HepG2 (cell line): ENCODE results near the gene DAD1. TPM values are rescaled to one million over a fixed set of nuclear protein-coding genes. Genes with fewer than 3 reads are reported as not detected.

Source experiments
- ASH2L ChIP-seq: fragments of 300-600, 200-600 bp; sonication (generic); IDR thresholded peaks from 2 replicates; pipeline ENCODE4 v1.7.0; 2017; ENCODE audit warnings: low read depth, mild to moderate bottlenecking, moderate library complexity, mixed read lengths, low read length; ENCODE audit not compliant: insufficient read length
- CEBPG ChIP-seq: IDR thresholded peaks from 2 replicates; pipeline ENCODE4 v1.6.1; 2016
- CHD2 ChIP-seq: IDR thresholded peaks from 2 replicates; pipeline ENCODE4 v1.6.1; 2011; ENCODE audit warnings: low read depth, low read length, improper control_type of control experiment
- E2F5 ChIP-seq: sonication (generic); formaldehyde crosslinking; conservative IDR thresholded peaks from 2 replicates; pipeline ENCODE4 v1.4.0; 2020; ENCODE audit warnings: missing genetic modification reagents
- FOXA3 ChIP-seq: IDR thresholded peaks from 2 replicates; pipeline ENCODE4 v1.6.1; 2016; ENCODE audit warnings: missing genetic modification reagents, missing compliant biosample characterization
- GFI1 ChIP-seq: sonication (generic); formaldehyde crosslinking; IDR thresholded peaks from 2 replicates; pipeline ENCODE4 v1.5.0; 2020; ENCODE audit warnings: missing genetic modification reagents, mild to moderate bottlenecking, borderline replicate concordance
- HMGXB4 ChIP-seq, 2 experiments: sonication (generic) in 1 of 2; formaldehyde crosslinking in 1 of 2; IDR thresholded peaks; 2 replicates each; pipeline versions ENCODE4 v1.4.0 to v1.6.1; 2018 to 2020; ENCODE audit warnings: missing genetic modification reagents in 2 of 2, borderline replicate concordance in 1 of 2, low read depth in 1 of 2, mild to moderate bottlenecking in 1 of 2, missing biosample characterization in 1 of 2
- HOMEZ ChIP-seq: IDR thresholded peaks from 2 replicates; pipeline ENCODE4 v1.6.1; 2016; ENCODE audit warnings: low read depth
- MXD3 ChIP-seq: IDR thresholded peaks from 2 replicates; pipeline ENCODE4 v1.6.1; 2016; ENCODE audit warnings: mild to moderate bottlenecking, missing biosample characterization, missing genetic modification reagents
- NR2F6 ChIP-seq, 2 experiments: IDR thresholded peaks; 2 replicates each; pipeline ENCODE4 v1.6.1; 2016; ENCODE audit warnings: antibody characterized with exemption in 1 of 2, mild to moderate bottlenecking in 1 of 2
- RARG ChIP-seq: sonication (generic); formaldehyde crosslinking; IDR thresholded peaks from 2 replicates; pipeline ENCODE4 v1.4.0; 2020; ENCODE audit warnings: low read depth, mild to moderate bottlenecking, missing genetic modification reagents
- RFX1 ChIP-seq: fragments of 450-650 bp; IDR thresholded peaks from 2 replicates; pipeline ENCODE4 v1.6.1; 2017
- ZNF276 ChIP-seq: sonication (generic); formaldehyde crosslinking; IDR thresholded peaks from 2 replicates; pipeline ENCODE4 v1.4.0; 2020; ENCODE audit warnings: mild to moderate bottlenecking, low read depth, missing genetic modification reagents
- ZNF382 ChIP-seq: sonication (generic); formaldehyde crosslinking; IDR thresholded peaks from 2 replicates; pipeline ENCODE4 v1.5.0; 2020; ENCODE audit warnings: missing genetic modification reagents, mild to moderate bottlenecking, borderline replicate concordance
- ZNF460 ChIP-seq: sonication (generic); formaldehyde crosslinking; IDR thresholded peaks from 2 replicates; pipeline ENCODE4 v1.5.1; 2020; ENCODE audit warnings: missing genetic modification reagents, mild to moderate bottlenecking, borderline replicate concordance
- ZNF530 ChIP-seq: sonication (generic); formaldehyde crosslinking; IDR thresholded peaks from 2 replicates; pipeline ENCODE4 v1.5.0; 2020; ENCODE audit warnings: low read depth, mild to moderate bottlenecking, missing genetic modification reagents
- ZNF564 ChIP-seq: sonication (generic); formaldehyde crosslinking; IDR thresholded peaks from 2 replicates; pipeline ENCODE4 v1.8.1; 2023; ENCODE audit warnings: mild to moderate bottlenecking, missing genetic modification reagents
- ZNF589 ChIP-seq: sonication (generic); formaldehyde crosslinking; conservative IDR thresholded peaks from 2 replicates; pipeline ENCODE4 v1.8.0; 2022; ENCODE audit warnings: mild to moderate bottlenecking, moderate library complexity, missing genetic modification reagents
- ZNF615 ChIP-seq: sonication (generic); formaldehyde crosslinking; IDR thresholded peaks from 2 replicates; pipeline ENCODE4 v1.5.0; 2020; ENCODE audit warnings: mild to moderate bottlenecking, missing genetic modification reagents, borderline replicate concordance
- ZNF629 ChIP-seq: sonication (generic); formaldehyde crosslinking; conservative IDR thresholded peaks from 2 replicates; pipeline ENCODE4 v1.5.0; 2020; ENCODE audit warnings: missing genetic modification reagents
- ZNF737 ChIP-seq: sonication (generic); formaldehyde crosslinking; IDR thresholded peaks from 2 replicates; pipeline ENCODE4 v1.5.0; 2020; ENCODE audit warnings: missing genetic modification reagents, mild to moderate bottlenecking, borderline replicate concordance
- ZNF839 ChIP-seq: sonication (generic); formaldehyde crosslinking; IDR thresholded peaks from 2 replicates; pipeline ENCODE4 v1.4.0; 2020; ENCODE audit warnings: missing genetic modification reagents, mild to moderate bottlenecking, borderline replicate concordance
- polyA plus RNA-seq, 8 experiments: library from polyadenylated mRNA; depleted of rRNA in 3 of 8; stranded (reverse) in 7 of 8; unstranded in 1 of 8; fragments of >200 nt; fragmentation: Illumina TruSeq in 4 of 8; extraction: Trizol in 4 of 8; gene quantifications; 2 replicates each; pipeline versions ENCODE4 v1.2.1 to v1.2.3, GENCODE V29; 2011 to 2016; ENCODE audit warnings: low read depth in 4 of 8, missing spikeins in 1 of 8, mixed read lengths in 1 of 8; ENCODE audit not compliant: insufficient read depth in 1 of 8
- total RNA-seq, 5 experiments: library from RNA; depleted of rRNA; stranded (reverse); fragments of >200 nt; fragmentation: Illumina TruSeq; extraction: Trizol; gene quantifications; 2 replicates each; pipeline ENCODE4 v1.2.3, GENCODE V29; 2016; ENCODE audit warnings: low read depth in 1 of 5

The DAD1 gene
- total and polyA plus RNA-seq, 2 of the 13 experiments (the other 11 are each of a cell fraction or from before 2014, with no cell fraction given) = 558 to 626 TPM

GRCh38 chr14:22558221-22558913 lies 30.7 kb downstream of the DAD1 start (continued):
- TF ChIP-seq MXD3 (CRISPR knock-in tag) = no peak
- TF ChIP-seq ZNF839 (CRISPR knock-in tag) = peak; percentile 70; the same call in 1 of the 2 replicates
- TF ChIP-seq ZNF530 (CRISPR knock-in tag) = no peak
- no peak for TF ChIP-seq ZNF382 (CRISPR knock-in tag)
- no peak for TF ChIP-seq HOMEZ (CRISPR knock-in tag)
- TF ChIP-seq ZNF276 (CRISPR knock-in tag) = no peak
- TF ChIP-seq ZNF629 (CRISPR knock-in tag) = no peak
- no peak for TF ChIP-seq GFI1
- no peak for TF ChIP-seq ASH2L
- no peak for TF ChIP-seq ZNF737 (CRISPR knock-in tag)
- no peak for TF ChIP-seq NR2F6 (IDR thresholded peaks at IDR 0.05)
- no peak for TF ChIP-seq NR2F6 (CRISPR knock-in tag; IDR thresholded peaks at IDR 0.05)
- no peak for TF ChIP-seq CEBPG (CRISPR knock-in tag)
- TF ChIP-seq ZNF564 (CRISPR knock-in tag) = no peak
- TF ChIP-seq FOXA3 = no peak
- TF ChIP-seq ZNF615 = no peak
- TF ChIP-seq ZNF460 (CRISPR knock-in tag) = no peak
- no peak for TF ChIP-seq ZNF589 (CRISPR knock-in tag)
- peak; percentile 31 to 78; a peak in 2 of 4 replicates for TF ChIP-seq HMGXB4 (CRISPR knock-in tag; IDR thresholded peaks at IDR 0.05; ENCODE audit: borderline replicate concordance in 1 of 2, low read depth in 1 of 2)
- TF ChIP-seq E2F5 (CRISPR knock-in tag) = 0 out of 2 replicates have a peak, but pooled peaks have one; percentile 28
- TF ChIP-seq CHD2 = no peak
- no peak for TF ChIP-seq RFX1
- TF ChIP-seq RARG (CRISPR knock-in tag) = no peak
